ENCODE data around the gene HSPG2. TPM values are rescaled to one million over a fixed set of nuclear protein-coding genes. Genes with fewer than 3 reads are reported as not detected.
A peak's percentile ranks its signal among the peaks of the same experiment; 100 is the strongest.

The HSPG2 gene
- total and polyA plus RNA-seq, 9 of the 15 experiments (the other 6 are each of a cell fraction or from before 2014, with no cell fraction given) = 0.14 to 160 (median 15.7) TPM

GRCh38 chr1:21896652-21897532, 40.2 kb downstream of the HSPG2 start (continued):
- TF ChIP-seq KDM4B (IDR thresholded peaks at IDR 0.05; ENCODE audit: borderline replicate concordance in 2 of 2, low read depth in 1 of 2) (0 out of 4 replicates have a peak, but pooled peaks of 1 of the 2 experiments have one; percentile 23), NR4A1 (CRISPR knock-in tag; IDR thresholded peaks at IDR 0.05) (no peak), NR4A1 (tag; IDR thresholded peaks at IDR 0.05) (peak; percentile 44; the same call in 1 of the 2 replicates), MECOM (CRISPR knock-in tag; IDR thresholded peaks at IDR 0.05) (0 out of 2 replicates have a peak, but pooled peaks have one; percentile 13), USF1 (CRISPR knock-in tag; IDR thresholded peaks at IDR 0.05) (peak; percentile 97), MAX (CRISPR knock-in tag; IDR thresholded peaks at IDR 0.05) (peak; percentile 93), ZBTB7A (IDR thresholded peaks at IDR 0.05; ENCODE audit: borderline replicate concordance, control insufficient read depth, low read depth, low read length) (peak; percentile 22; the same call in 1 of the 2 replicates), ZNF639 (CRISPR knock-in tag; conservative IDR thresholded peaks at IDR 0.05 in 1 of 2, IDR thresholded peaks at IDR 0.05 in 1 of 2) (peak in 1 of 2 experiments; percentile 42; a peak in 1 of 4 replicates), ZNF384 (IDR thresholded peaks at IDR 0.05; ENCODE audit: low read depth, low read length) (0 out of 2 replicates have a peak, but pooled peaks have one; percentile 17), SMAD4 (CRISPR knock-in tag; conservative IDR thresholded peaks at IDR 0.05) (peak; percentile 51; the same call in 1 of the 2 replicates), HDGF (IDR thresholded peaks at IDR 0.05) (0 out of 2 replicates have a peak, but pooled peaks have one; percentile 36), WHSC1 (IDR thresholded peaks at IDR 0.05; ENCODE audit: low read length) (peak; percentile 91), NR1H2 (CRISPR knock-in tag; IDR thresholded peaks at IDR 0.05) (0 out of 2 replicates have a peak, but pooled peaks have one; percentile 46), ZNF395 (CRISPR knock-in tag; IDR thresholded peaks at IDR 0.05) (peak; percentile 54; the same call in 1 of the 2 replicates), HIVEP1 (CRISPR knock-in tag; IDR thresholded peaks at IDR 0.05) (no peak), GATAD2A (IDR thresholded peaks at IDR 0.05) (0 out of 2 replicates have a peak, but pooled peaks have one; percentile 32), ZNF583 (CRISPR knock-in tag; IDR thresholded peaks at IDR 0.05) (0 out of 2 replicates have a peak, but pooled peaks have one; percentile 33)
- TF ChIP-seq, protein P1, sequence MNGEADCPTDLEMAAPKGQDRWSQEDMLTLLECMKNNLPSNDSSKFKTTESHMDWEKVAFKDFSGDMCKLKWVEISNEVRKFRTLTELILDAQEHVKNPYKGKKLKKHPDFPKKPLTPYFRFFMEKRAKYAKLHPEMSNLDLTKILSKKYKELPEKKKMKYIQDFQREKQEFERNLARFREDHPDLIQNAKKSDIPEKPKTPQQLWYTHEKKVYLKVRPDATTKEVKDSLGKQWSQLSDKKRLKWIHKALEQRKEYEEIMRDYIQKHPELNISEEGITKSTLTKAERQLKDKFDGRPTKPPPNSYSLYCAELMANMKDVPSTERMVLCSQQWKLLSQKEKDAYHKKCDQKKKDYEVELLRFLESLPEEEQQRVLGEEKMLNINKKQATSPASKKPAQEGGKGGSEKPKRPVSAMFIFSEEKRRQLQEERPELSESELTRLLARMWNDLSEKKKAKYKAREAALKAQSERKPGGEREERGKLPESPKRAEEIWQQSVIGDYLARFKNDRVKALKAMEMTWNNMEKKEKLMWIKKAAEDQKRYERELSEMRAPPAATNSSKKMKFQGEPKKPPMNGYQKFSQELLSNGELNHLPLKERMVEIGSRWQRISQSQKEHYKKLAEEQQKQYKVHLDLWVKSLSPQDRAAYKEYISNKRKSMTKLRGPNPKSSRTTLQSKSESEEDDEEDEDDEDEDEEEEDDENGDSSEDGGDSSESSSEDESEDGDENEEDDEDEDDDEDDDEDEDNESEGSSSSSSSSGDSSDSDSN (IDR thresholded peaks at IDR 0.05; ENCODE audit: borderline replicate concordance in 1 of 2, low read depth in 2 of 2, low read length in 2 of 2) = peak; percentile 20 to 33; a peak in 1 of 4 replicates
- TF ChIP-seq, protein P2, sequence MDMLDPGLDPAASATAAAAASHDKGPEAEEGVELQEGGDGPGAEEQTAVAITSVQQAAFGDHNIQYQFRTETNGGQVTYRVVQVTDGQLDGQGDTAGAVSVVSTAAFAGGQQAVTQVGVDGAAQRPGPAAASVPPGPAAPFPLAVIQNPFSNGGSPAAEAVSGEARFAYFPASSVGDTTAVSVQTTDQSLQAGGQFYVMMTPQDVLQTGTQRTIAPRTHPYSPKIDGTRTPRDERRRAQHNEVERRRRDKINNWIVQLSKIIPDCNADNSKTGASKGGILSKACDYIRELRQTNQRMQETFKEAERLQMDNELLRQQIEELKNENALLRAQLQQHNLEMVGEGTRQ (CRISPR knock-in tag; IDR thresholded peaks at IDR 0.05) = peak; percentile 95
